HUDEP-2 (cell line): Measurements from ENCODE around the gene NTF3.

Experiments
- DNase-seq, 76 experiments: peaks; one replicate each; lab custom pipeline; 2025; ENCODE audit not compliant: unreplicated experiment in 76 of 76; lab: John Stamatoyannopoulos, UW

Gene NTF3

DNA sequence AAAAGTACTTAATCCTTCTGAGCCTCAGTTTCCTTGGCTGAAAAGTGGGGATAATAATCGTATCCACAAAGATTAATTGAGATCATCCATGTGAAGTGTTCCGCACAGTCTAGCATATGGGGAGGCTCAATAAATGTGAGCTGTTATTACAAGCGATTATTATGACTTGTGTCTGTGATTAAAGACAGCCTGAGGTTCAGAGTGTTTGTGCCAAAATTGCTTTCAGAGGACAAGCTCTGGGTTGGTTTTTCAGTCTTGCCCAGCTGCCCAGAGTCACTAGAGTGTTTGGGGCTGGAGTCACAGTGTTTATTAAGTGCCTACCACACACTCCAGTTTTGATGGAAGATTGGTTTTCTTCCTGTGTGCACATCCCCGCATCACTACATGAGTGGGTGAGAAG is 53.5 kb downstream of the NTF3 start:
- DNase-seq = no peak

DNA sequence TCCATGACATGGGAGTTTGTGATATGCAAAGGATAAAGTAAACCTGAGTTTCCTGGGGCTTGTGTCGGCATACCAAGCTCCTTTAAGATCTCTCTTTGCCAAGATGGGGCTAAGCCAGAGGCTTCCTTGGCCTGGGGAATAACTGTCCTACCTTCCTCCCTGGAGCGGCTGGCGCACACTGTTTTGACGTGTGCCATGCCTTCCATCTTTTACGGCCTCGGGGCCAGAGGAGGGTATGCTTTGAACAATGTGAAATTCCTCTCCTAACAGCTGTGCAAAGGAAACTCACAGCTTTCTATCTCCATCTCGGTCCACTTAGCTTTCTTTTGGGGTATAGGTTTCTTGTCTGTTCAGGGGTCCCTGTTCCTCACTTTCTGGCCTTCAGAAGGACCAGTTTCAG is 55.2 kb downstream of the NTF3 start:
- DNase-seq = no peak

DNA sequence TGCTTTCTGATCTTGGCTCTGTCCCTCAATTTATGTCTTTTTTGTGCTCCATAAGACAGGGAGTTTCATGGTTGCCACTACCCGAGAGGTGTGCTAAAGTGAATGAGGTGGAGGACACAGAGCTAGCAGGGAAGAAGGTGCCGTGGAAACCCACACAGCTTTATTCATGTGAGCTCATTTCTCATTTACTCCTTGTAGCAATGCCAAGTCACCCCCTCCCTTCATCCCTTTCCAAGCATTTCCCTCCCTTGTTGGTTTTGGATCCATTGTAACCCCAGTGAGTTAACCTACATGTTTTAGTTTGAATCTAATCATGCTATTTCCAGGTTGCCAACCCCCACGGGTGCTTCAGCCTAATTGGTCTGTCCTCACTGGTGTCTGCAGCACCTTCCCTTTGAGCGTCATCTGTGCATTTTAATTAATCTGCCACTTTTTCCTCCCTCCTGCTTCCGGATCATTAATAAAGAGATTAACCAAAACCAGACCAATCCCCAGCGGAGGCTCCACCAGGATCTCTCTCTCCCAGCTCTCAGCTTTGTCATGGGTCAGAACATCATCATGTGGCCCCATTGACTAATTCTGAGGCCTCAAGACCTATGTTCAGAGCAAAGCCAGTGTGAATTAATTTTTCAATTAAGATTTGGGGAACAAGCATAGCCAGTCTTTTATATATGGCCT is 56.2 kb downstream of the NTF3 start:
- no peak for DNase-seq

GRCh38 chr12:5488626-5488955 is 56.7 kb downstream of the NTF3 start:
- DNase-seq = no peak

DNA sequence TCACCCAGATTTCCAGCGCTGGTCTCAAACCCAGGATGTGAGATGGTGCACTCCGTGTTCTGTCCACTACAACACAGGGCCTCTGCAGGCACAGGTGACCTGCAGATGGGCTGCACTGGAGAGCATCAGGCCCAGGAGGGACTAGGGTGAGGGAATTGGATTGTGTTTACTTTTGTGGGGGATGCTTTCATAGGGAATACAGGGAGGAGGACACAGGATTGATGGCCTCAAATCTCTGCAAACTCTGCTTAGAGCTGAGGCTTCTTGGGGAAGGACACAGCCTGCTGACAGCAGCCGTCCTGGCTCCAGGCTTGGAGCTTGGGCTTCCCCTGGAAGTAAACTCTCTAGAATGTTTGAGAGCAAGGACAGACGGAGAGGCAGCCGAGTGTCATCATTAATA is 57.1 kb downstream of the NTF3 start:
- DNase-seq = no peak

- no peak for DNase-seq
Measured at GRCh38 chr12:5489760-5490406, 58.0 kb downstream of the NTF3 start.

DNA sequence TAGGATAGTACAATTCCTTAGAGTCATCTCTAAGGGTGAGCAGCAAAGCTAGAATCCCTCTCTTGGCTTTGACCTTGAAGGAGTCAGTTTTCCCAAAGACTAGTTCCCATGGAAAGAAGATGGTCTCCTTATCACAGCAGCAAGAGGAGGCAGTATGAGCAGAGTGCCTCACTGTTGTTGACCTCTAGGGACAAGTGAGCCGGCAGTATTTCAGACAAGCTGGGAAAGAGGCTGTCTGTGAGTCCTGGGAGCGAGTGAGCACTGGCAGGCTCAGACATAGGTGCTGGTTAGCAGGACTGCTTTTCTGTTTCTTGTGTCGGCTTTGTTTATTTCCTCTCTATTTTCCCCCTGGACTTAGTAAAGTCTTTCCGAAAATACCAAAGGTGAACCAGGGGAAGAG is 60.7 kb downstream of the NTF3 start:
- no peak for DNase-seq

DNA sequence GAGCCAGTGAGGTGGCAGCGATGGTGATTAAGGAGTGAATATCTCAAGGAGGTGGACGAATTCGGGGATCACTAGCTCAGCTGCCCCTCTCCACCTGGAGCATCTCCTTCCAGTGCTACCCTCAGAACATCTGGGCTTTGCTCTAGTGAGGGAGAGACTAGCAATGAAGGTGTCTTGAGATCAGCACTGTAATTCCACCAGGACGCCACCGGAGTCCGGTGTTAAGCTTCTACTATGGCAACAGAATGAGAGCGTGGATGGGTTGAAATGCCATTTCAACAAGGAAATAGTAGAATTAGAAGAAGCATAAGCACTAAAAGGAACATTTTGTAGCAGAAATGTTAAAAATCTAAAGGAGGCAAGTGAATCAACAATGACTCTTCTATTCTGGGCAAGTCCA is 61.1 kb downstream of the NTF3 start:
- DNase-seq = no peak

DNA sequence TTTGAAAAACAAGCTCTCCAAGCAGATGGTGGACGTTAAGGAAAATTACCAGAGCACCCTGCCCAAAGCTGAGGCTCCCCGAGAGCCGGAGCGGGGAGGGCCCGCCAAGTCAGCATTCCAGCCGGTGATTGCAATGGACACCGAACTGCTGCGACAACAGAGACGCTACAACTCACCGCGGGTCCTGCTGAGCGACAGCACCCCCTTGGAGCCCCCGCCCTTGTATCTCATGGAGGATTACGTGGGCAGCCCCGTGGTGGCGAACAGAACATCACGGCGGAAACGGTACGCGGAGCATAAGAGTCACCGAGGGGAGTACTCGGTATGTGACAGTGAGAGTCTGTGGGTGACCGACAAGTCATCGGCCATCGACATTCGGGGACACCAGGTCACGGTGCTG is 62.4 kb downstream of the NTF3 start:
- no peak for DNase-seq

GRCh38 chr12:5497329-5498053 is 65.6 kb downstream of the NTF3 start:
- DNase-seq = no peak

DNA sequence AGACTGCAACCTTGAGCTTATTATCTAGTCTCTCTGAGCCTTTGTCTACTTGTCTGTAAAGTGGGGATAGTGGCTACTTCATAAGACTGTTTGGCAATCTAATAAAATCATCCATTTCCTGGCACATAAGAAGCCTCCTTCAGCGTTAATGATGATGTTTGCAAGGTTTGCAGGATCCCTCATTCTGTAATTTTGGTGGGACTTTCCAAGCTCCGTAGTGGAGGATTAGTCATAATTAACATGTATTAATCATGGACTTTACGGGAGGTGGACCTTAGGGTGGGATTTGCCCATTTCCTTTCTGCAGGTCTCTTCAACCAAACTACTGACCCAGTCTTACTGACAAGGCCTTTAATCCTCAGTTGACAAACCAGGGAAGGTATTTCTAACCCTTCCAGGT is 66.2 kb downstream of the NTF3 start:
- no peak for DNase-seq

- DNase-seq = no peak
Measured at GRCh38 chr12:5498806-5499205, 66.9 kb downstream of the NTF3 start.

DNA sequence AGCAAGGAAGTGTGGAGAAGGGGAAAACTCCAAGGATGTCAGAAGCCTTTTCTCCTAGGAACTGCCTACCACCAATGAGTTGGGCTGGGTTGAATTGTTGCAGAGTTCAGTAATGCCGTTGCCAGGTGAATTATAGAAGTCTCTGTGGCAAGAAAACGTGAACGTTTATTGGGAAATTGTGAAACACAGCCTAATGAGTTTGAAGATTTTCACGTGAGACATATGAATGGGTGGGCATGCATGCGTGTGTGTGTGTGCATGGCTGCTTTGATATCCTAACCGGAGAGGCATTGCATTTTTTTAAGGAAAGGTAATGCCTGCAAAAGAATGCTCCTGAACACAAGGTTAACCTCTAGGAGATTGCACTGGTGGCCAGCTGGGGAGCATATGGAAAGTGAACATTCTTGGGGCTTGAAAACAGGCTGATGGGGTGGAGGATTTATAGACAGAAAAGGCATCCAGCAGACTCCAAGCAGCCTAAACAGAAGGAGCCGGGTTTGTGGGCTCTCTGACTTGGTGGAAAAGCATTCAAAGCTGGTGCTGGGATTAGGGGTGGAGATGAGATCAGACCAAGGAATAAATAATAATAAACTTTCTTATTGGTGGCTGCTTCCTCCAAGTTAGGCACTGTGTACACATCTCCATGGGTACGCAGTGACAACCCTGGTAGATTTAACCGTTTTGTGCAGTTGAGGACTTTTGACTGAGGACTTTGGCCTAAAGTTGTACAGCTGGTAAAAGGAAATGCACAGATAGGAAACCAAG is 67.8 kb downstream of the NTF3 start:
- no peak for DNase-seq

DNA sequence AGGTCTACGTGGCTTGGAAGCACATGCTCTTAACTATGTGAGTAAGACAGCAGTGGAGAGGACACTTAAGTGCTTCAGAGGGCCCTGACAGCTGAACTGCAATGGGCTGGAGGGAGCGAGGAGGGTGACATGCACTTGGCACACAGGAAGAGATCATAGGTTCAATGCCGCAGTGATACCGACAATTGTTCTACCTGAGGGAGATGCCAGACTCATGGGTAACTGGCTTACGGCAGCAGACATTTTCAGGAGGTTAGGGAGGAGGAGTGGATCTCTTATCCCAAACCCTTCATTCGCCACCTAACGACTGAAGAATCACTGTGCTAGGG is 68.4 kb downstream of the NTF3 start:
- DNase-seq = no peak

- no peak for DNase-seq
Measured at GRCh38 chr12:5503774-5504173, 71.9 kb downstream of the NTF3 start.

DNA sequence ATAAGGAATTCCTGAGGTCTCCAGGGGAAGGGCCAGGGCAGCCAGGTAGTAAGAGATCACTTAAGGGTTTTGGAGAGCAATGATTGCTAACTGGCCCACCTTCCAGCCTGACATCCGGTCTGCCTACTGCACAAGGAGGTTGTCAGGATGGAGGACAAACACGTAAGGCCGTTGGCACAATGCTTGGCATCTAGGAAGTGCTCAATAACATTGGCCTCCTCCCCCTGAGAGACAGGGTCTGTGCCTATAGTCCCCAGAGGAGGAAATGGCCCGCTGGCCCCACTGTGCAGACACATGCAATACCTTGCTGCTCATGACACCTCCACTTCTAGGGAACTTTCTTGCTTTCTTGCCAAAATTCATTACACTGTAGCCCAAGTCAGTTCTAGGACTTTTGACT is 73.2 kb downstream of the NTF3 start:
- DNase-seq = no peak

DNA sequence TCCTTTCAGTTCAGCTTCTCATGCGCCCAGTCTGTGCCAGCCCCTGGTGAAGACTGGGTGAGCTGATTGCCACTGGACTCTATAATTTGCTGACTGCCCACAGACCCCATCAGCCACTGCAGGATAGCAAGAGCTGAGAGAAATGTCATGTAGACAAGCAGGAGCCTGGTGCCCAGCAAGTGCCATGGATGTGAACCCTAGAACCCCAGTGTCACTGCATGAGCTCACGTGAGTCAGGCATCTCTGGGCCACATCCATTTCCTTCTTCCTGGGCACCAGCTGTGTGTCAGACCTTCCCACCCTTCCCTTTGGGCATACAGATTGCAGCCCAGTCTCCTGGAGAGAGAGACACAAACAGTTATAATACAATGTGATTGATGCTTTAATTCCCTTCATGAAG is 73.8 kb downstream of the NTF3 start:
- no peak for DNase-seq

- DNase-seq = no peak
Measured at GRCh38 chr12:5506295-5506694, 74.4 kb downstream of the NTF3 start.

DNA sequence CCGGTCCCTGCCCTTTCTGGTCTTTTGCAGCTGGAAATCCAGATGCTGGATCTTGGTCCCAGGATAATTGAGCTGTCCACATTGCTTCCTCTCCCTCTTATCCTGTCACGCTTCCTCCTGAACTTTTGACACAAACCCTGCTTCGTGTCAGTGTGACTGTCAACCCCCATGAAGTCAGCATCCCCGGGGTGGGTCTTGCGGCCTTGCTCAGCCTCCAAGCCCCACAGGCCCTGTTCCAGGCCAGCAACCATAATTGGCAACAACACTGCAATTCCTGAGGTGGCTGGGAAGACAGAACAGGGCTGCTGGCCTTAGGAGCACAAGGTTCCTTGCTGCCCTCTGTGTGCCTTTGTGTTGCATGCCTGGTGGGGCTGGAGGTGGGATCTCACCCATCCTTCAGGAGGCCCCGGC is 74.9 kb downstream of the NTF3 start:
- DNase-seq = no peak

DNA sequence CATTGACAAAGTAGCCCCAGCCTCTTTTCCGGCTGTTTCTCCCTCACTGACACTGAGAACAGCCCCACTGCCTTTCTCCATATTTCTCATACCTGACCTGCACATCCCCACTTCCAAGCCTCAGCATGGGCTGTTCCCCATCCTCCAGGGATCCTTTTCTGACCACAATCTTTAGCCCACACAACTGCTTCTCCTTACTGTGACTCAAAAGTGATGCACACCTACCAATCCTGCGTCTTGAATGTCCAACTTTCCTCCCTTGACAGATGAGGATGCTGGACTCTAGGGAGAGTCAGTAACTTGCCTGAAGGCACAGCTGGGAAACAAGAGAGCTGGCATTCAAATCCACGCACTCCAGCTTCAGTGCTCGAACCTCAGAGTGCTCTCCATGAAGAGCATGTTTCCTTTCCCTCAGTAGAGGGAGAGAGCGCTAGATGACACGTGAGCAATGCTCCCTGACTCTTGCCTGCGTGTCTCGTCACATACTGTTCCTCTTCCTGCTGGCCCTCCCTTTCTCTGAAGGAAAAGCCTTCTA is 75.6 kb downstream of the NTF3 start:
- no peak for DNase-seq

GRCh38 chr12:5507944-5508343 is 76.0 kb downstream of the NTF3 start:
- no peak for DNase-seq
